ENCODE data around the gene BTK.

DNA sequence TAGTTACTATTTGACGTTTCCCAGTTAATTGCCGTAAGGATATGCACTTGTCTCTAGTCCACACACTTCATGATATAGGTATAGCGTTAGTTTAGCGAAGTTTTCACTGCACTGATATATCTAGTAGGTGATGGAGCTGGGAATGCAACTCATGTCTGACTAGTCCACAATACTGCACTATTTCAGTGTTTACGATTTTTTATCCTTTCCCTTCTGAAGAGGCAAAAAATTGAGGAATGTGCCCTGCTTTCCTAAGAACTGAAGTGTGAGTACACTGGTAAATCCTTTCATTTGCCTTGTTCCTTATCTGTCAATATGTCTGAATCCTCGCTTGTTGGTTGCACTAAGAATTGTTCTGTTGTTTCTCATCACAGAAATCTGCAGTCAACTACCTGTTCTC lies 5.8 kb upstream of the BTK start:
- TF ChIP-seq, protein P1, sequence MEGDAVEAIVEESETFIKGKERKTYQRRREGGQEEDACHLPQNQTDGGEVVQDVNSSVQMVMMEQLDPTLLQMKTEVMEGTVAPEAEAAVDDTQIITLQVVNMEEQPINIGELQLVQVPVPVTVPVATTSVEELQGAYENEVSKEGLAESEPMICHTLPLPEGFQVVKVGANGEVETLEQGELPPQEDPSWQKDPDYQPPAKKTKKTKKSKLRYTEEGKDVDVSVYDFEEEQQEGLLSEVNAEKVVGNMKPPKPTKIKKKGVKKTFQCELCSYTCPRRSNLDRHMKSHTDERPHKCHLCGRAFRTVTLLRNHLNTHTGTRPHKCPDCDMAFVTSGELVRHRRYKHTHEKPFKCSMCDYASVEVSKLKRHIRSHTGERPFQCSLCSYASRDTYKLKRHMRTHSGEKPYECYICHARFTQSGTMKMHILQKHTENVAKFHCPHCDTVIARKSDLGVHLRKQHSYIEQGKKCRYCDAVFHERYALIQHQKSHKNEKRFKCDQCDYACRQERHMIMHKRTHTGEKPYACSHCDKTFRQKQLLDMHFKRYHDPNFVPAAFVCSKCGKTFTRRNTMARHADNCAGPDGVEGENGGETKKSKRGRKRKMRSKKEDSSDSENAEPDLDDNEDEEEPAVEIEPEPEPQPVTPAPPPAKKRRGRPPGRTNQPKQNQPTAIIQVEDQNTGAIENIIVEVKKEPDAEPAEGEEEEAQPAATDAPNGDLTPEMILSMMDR (IDR thresholded peaks at IDR 0.05; ENCODE audit: insufficient read depth, low read depth, low read length): no peak
- no peak for TF ChIP-seq EZH2 (IDR thresholded peaks at IDR 0.05; ENCODE audit: insufficient read depth, low read length)
